Measurements from ENCODE around the gene IL1F10.
"Not testable (repeated sequence)": the region's sequence is repeated elsewhere in the genome, so short reads cannot be mapped to it uniquely, and the experiment has no call there.

The IL1F10 gene

DNA sequence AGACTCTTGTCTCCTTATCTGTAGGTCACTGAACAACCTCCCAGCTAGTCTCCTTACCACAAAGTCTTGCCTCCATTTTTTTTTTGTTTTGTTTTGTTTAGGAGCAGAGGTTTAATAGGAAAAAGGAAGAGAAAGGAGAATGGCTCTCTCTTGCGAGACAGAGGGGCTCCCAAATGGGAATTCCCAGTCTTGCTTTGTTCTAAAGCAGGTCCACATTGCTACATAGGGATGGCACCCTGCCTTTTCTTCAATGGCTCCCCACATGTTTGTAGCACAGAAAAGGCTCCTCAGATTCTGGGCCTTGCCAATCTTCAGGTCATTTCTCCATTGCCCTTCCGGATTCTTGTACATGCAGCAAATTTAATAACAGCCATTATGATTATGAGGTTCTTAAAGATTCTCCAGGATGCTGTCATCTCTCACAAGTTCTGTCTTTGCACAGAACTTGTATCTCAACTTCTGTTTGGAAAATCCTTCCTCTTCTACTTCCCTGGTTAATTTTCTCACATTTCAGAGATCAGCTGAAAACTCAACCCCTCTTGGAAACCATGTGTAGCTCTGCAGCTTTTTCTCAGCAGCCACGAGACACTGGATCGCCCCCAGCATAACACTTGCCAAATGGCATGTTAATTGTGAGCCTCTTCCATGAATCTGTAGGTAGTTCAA, 23.6 kb downstream of the IL1F10 start:
- Histone ChIP-seq H3K4me3 (ENCODE audit: insufficient read depth, low read depth, low read length, poor library complexity, severe bottlenecking) (no peak overlapping the region), H3K36me3 (ENCODE audit: control insufficient read depth, insufficient read depth, low read length) (no peaks in the 10 kb centered on the region), H3K27me3 (replicated peaks; ENCODE audit: control insufficient read depth, insufficient read depth, low read length, poor library complexity, severe bottlenecking) (no peaks in the 10 kb centered on the region), H3K9me3 (ENCODE audit: control insufficient read depth, low read length) (no peaks in the 10 kb centered on the region), H3K27ac (ENCODE audit: insufficient read depth, low read length, poor library complexity, severe bottlenecking) (no peak overlapping the region), H3K4me1 (ENCODE audit: control insufficient read depth, insufficient read depth, low read length, poor library complexity, severe bottlenecking) (no peaks in the 10 kb centered on the region)
- DNase-seq, result no peak

DNA sequence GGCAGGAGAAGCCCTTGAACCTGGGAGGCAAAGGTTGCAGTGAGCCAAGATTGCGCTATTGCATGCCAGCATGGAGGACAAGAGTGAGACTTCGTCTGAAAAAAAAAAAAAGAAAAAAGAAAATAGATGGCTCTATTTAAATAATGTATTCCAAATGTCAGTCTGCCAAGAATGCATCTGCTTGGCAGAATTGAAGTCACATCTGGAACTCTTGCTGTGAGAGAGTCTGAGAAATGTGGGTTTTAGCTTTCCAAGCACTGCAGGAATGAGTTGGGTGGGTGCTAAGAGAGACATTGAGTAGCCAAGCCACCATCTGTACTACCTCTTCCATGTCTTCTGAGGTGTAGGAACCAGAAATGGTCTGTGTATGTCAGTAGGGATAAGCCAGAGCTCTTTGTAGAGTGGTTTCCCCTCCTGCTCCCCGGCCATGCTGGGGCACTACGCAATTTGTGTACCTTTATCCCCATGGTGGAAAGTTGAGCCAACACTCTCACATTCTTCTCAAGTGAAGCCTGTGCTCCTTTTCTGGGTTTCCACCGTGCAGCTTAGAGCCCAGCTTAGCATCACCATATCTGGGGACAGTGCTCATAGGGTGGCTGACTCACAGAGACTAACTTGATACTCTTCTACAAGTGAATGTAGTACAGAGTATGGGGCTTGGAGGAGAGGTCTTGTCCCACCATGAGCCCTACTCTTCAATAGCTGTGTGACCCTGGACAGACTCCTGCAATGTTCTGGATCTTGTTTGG, 25.3 kb downstream of the IL1F10 start:
- H3K4me1 ChIP-seq (ENCODE audit: control insufficient read depth, insufficient read depth, low read length, poor library complexity, severe bottlenecking), result no peaks in the 10 kb centered on the region
- H3K4me3 ChIP-seq (ENCODE audit: insufficient read depth, low read depth, low read length, poor library complexity, severe bottlenecking), result no peak overlapping the region
- DNase-seq, result no peak
- no peak overlapping the region for H3K27ac ChIP-seq (ENCODE audit: insufficient read depth, low read length, poor library complexity, severe bottlenecking)
- H3K27me3 ChIP-seq (replicated peaks; ENCODE audit: control insufficient read depth, insufficient read depth, low read length, poor library complexity, severe bottlenecking), result no peaks in the 10 kb centered on the region
- H3K9me3 ChIP-seq (ENCODE audit: control insufficient read depth, low read length), result no peaks in the 10 kb centered on the region
- H3K36me3 ChIP-seq (ENCODE audit: control insufficient read depth, insufficient read depth, low read length), result no peaks in the 10 kb centered on the region

DNA sequence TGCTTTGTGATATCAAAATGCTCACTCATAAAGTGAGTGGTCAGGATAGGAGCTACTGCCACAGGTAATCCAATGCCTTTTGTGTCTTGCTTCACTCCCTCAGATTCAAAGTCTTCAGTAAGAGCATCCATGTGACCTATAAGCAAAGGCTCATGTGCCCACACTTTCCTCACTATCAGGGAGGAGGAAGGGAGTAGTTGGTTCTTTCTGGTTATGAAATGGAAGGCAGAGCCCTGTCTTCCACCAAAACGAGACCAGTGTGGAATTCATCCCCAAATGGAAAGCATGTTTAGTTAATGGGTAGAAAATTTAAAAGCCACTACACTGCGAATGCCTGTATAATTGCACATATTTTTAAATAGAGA, 25.8 kb downstream of the IL1F10 start:
- Histone ChIP-seq H3K36me3 (ENCODE audit: control insufficient read depth, insufficient read depth, low read length) (no peaks in the 10 kb centered on the region), H3K9me3 (ENCODE audit: control insufficient read depth, low read length) (no peaks in the 10 kb centered on the region), H3K27ac (ENCODE audit: insufficient read depth, low read length, poor library complexity, severe bottlenecking) (no peak overlapping the region), H3K4me3 (ENCODE audit: insufficient read depth, low read depth, low read length, poor library complexity, severe bottlenecking) (no peak overlapping the region), H3K27me3 (replicated peaks; ENCODE audit: control insufficient read depth, insufficient read depth, low read length, poor library complexity, severe bottlenecking) (no peaks in the 10 kb centered on the region), H3K4me1 (ENCODE audit: control insufficient read depth, insufficient read depth, low read length, poor library complexity, severe bottlenecking) (no peaks in the 10 kb centered on the region)
- DNase-seq, result no peak

DNA sequence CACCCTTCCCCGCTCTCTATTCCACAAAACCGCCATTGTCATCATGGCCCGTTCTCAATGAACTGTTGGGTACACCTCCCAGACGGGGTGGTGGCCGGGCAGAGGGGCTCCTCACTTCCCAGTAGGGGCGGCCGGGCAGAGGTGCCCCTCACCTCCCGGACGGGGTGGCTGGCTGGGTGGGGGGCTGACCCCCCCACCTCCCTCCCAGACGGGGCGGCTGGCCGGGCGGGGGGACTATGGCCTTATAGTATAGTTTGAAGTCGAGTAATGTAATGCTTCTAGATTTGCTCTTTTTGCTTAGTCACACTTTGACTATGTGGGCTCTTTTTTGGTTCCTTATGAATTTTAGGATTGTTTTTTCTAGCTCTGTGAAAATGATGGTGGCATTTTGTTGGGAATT, 28.5 kb downstream of the IL1F10 start:
- H3K36me3 ChIP-seq (ENCODE audit: control insufficient read depth, insufficient read depth, low read length); H3K27me3 ChIP-seq (replicated peaks; ENCODE audit: control insufficient read depth, insufficient read depth, low read length, poor library complexity, severe bottlenecking); H3K27ac ChIP-seq (ENCODE audit: insufficient read depth, low read length, poor library complexity, severe bottlenecking); H3K9me3 ChIP-seq (ENCODE audit: control insufficient read depth, low read length); DNase-seq; H3K4me1 ChIP-seq (ENCODE audit: control insufficient read depth, insufficient read depth, low read length, poor library complexity, severe bottlenecking); H3K4me3 ChIP-seq (ENCODE audit: insufficient read depth, low read depth, low read length, poor library complexity, severe bottlenecking): not testable (repeated sequence)

DNA sequence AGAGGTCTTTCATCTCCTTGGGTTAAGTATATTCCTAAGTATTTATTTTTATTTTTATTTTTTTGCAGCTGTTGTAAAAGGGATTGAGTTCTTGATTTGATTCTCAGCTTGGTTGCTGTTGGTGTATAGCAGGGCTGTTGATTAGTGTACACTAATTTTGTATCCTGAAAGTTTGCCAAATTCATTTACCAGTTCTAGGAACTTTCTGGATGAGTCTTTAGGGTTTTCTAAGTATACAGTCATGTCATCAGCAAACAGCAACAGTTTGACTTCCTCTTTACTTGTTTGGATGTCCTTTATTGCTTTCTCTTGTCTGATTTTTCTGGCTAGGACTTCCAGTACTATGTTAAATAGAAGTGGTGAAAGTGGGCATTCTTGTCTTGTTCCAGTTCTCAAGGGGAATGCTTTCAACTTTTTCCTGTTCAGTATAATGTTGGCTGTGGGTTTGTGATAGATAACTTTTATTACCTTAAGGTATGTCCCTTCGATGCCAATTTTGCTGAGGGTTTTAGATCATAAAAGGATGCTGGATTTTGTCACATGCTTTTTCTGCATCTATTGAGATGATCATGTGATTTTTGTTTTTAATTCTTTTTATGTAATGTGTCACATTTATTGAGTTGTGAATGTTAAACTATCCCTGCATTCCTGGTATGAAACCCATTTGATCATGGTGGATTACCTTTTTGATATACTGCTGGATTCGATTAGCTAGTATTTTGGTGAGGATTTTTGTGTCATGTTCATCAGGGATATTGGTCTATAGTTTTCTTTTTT, 29.3 kb downstream of the IL1F10 start:
- not testable (repeated sequence) for H3K27ac ChIP-seq (ENCODE audit: insufficient read depth, low read length, poor library complexity, severe bottlenecking); DNase-seq; H3K9me3 ChIP-seq (ENCODE audit: control insufficient read depth, low read length); H3K36me3 ChIP-seq (ENCODE audit: control insufficient read depth, insufficient read depth, low read length); H3K4me1 ChIP-seq (ENCODE audit: control insufficient read depth, insufficient read depth, low read length, poor library complexity, severe bottlenecking); H3K4me3 ChIP-seq (ENCODE audit: insufficient read depth, low read depth, low read length, poor library complexity, severe bottlenecking); H3K27me3 ChIP-seq (replicated peaks; ENCODE audit: control insufficient read depth, insufficient read depth, low read length, poor library complexity, severe bottlenecking)

DNA sequence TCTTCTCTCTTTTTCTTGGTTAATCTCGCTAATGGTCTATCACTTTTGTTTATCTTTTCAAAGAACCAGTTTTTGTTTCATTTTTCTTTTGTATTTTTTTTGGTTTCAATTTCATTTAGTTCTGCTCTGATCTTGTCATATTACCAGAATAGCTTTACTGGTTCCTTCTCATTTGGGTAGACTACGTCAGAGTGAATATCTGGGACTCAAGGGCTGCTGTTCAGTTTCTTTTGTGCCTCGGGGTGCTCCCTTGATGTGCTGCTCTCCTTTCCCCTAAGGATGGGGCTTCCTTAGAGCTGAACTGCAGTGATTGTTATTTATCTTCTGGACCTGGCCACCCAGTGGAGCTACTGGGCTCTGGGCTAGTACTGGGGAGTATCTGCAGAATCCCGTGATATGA, 30.3 kb downstream of the IL1F10 start:
- Histone ChIP-seq H3K4me3 (ENCODE audit: insufficient read depth, low read depth, low read length, poor library complexity, severe bottlenecking) (no peak overlapping the region), H3K27ac (ENCODE audit: insufficient read depth, low read length, poor library complexity, severe bottlenecking) (no peak overlapping the region)
- DNase-seq, result no peak

DNA sequence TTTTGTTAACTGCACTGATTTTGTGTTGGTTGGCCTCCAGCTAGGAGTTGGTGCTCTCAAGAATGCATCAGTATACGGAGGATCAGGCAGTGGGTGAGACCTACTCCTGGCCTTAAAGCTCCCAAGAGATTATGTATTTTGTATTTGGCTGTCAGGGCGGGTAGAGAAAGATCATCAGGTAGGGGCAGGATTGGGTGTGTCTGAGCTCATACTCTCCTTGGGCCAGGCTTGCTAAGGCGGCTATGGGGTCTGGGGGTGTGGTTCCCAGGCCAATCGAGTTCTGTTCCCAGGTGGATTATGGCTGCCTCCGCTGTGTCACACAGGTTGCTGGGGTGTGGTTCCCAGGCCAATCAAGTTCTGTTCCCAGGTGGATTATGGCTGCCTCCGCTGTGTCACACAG, 30.8 kb downstream of the IL1F10 start:
- H3K27ac ChIP-seq (ENCODE audit: insufficient read depth, low read length, poor library complexity, severe bottlenecking), result no peak overlapping the region
- no peak for DNase-seq
- no peaks in the 10 kb centered on the region for H3K27me3 ChIP-seq (replicated peaks; ENCODE audit: control insufficient read depth, insufficient read depth, low read length, poor library complexity, severe bottlenecking)
- no peaks in the 10 kb centered on the region for H3K9me3 ChIP-seq (ENCODE audit: control insufficient read depth, low read length)
- H3K4me1 ChIP-seq (ENCODE audit: control insufficient read depth, insufficient read depth, low read length, poor library complexity, severe bottlenecking), result no peaks in the 10 kb centered on the region
- H3K36me3 ChIP-seq (ENCODE audit: control insufficient read depth, insufficient read depth, low read length), result no peaks in the 10 kb centered on the region
- no peak overlapping the region for H3K4me3 ChIP-seq (ENCODE audit: insufficient read depth, low read depth, low read length, poor library complexity, severe bottlenecking)

More for the DNA sequence above, 30.3 kb downstream of the IL1F10 start:
- Histone ChIP-seq H3K9me3 (ENCODE audit: control insufficient read depth, low read length) (no peaks in the 10 kb centered on the region), H3K27me3 (replicated peaks; ENCODE audit: control insufficient read depth, insufficient read depth, low read length, poor library complexity, severe bottlenecking) (no peaks in the 10 kb centered on the region), H3K36me3 (ENCODE audit: control insufficient read depth, insufficient read depth, low read length) (no peaks in the 10 kb centered on the region), H3K4me1 (ENCODE audit: control insufficient read depth, insufficient read depth, low read length, poor library complexity, severe bottlenecking) (no peaks in the 10 kb centered on the region)

DNA sequence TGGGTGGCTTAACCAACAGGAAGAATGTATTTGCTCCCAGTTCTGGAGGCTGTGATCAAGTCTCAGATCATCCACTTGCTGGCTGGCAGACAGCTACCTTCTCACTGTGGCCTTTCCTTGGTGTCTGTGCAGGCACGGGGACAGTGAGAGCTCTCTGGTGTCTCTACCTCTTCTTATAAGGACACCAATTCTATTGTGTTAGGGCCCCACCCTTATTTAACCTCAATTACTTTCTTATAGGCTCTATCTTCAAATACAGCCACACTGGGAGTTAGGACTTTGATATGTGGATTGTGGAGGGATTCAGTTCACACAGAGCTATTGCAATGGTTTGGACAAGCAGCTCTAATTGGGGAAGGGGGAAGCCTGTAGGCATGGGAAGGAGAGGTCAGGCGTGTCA, 34.4 kb downstream of the IL1F10 start:
- Histone ChIP-seq H3K27ac (ENCODE audit: insufficient read depth, low read length, poor library complexity, severe bottlenecking) (no peak overlapping the region), H3K27me3 (replicated peaks; ENCODE audit: control insufficient read depth, insufficient read depth, low read length, poor library complexity, severe bottlenecking) (no peaks in the 10 kb centered on the region), H3K9me3 (ENCODE audit: control insufficient read depth, low read length) (no peaks in the 10 kb centered on the region)

DNA sequence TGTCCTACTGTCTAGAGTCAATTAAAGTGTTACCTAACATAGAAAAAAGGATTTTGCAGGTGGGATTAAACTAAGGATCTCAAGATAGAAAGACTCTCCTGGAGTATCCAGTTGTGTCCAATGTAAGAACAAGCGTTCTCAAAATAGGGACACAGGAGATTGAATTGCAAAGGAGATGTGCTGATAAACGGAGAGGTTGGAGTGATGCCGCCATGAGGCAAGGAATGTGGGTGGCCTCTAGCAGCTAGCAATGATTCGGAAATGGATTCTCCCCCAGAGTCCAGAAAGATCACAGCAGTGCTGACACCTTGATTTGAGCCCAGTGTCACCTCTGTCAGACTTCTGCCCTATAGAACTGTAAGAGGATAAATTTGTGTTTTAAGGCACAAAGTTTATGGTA, 35.5 kb downstream of the IL1F10 start:
- DNase-seq, result no peak
- Histone ChIP-seq H3K4me1 (ENCODE audit: control insufficient read depth, insufficient read depth, low read length, poor library complexity, severe bottlenecking) (no peaks in the 10 kb centered on the region), H3K4me3 (ENCODE audit: insufficient read depth, low read depth, low read length, poor library complexity, severe bottlenecking) (no peak overlapping the region), H3K27me3 (replicated peaks; ENCODE audit: control insufficient read depth, insufficient read depth, low read length, poor library complexity, severe bottlenecking) (no peaks in the 10 kb centered on the region), H3K36me3 (ENCODE audit: control insufficient read depth, insufficient read depth, low read length) (no peaks in the 10 kb centered on the region), H3K9me3 (ENCODE audit: control insufficient read depth, low read length) (no peaks in the 10 kb centered on the region), H3K27ac (ENCODE audit: insufficient read depth, low read length, poor library complexity, severe bottlenecking) (no peak overlapping the region)

More for the DNA sequence above, 34.4 kb downstream of the IL1F10 start:
- Histone ChIP-seq H3K4me1 (ENCODE audit: control insufficient read depth, insufficient read depth, low read length, poor library complexity, severe bottlenecking) (no peaks in the 10 kb centered on the region), H3K36me3 (ENCODE audit: control insufficient read depth, insufficient read depth, low read length) (no peaks in the 10 kb centered on the region), H3K4me3 (ENCODE audit: insufficient read depth, low read depth, low read length, poor library complexity, severe bottlenecking) (no peak overlapping the region)
- DNase-seq, result no peak

DNA sequence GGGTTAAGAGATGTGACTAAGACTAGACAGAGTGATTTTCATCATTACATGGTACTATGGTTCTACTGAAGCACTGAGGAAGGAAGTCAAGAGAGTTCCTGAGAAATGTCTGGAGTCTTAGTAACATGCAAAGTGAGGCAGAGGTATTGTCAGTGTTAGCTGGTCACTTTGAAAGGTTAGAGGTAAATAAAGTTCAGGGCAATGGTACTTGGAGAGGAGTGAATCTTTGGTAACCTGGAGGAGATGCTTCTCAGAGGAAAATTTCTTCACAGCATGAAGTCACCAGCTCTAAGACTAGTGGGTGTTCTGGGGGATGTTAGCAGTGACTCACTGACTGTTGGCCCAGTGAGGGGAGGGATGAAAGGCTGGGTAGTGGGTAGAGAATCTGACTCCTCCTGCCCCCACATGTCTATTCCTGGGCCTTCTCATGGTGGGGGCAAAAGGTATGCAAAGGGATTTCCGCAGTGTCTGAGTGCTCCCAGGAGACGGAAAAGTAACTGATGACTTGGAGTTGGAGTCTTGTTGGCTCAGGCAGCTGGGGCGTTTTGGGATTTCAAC, 36.4 kb downstream of the IL1F10 start:
- DNase-seq, result no peak

More for the DNA sequence above, 36.4 kb downstream of the IL1F10 start:
- Histone ChIP-seq H3K27me3 (replicated peaks; ENCODE audit: control insufficient read depth, insufficient read depth, low read length, poor library complexity, severe bottlenecking) (no peaks in the 10 kb centered on the region), H3K4me1 (ENCODE audit: control insufficient read depth, insufficient read depth, low read length, poor library complexity, severe bottlenecking) (no peaks in the 10 kb centered on the region), H3K36me3 (ENCODE audit: control insufficient read depth, insufficient read depth, low read length) (no peaks in the 10 kb centered on the region), H3K27ac (ENCODE audit: insufficient read depth, low read length, poor library complexity, severe bottlenecking) (no peak overlapping the region), H3K4me3 (ENCODE audit: insufficient read depth, low read depth, low read length, poor library complexity, severe bottlenecking) (no peak overlapping the region), H3K9me3 (ENCODE audit: control insufficient read depth, low read length) (no peaks in the 10 kb centered on the region)
